ENCODE data around the gene MT1X. TPM values are rescaled to one million over a fixed set of nuclear protein-coding genes. Genes with fewer than 3 reads are reported as not detected.
"Not testable (repeated sequence)": the region's sequence is repeated elsewhere in the genome, so short reads cannot be mapped to it uniquely, and the experiment has no call there.

Gene MT1X
- total RNA-seq, 1 donor from 2014 or later, result 85.9 TPM

DNA sequence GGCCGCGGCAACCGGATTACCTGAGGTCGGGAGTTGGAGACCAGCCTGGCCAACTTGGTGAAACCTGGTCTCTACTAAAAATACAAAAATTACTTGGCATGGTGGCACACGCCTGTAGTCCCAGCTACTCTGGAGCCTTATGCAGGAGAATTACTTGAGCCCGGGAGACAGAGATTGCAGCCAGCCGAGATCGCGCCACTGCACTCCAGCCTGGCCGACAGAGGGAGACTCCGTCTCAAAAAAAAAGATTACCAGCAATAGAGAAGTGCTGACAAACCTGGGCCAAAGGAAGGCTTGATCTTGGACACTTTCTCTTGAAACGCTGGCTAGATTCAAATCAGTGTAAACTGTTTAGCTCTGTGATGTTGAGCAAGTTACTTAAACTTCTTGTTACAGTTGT is 8.3 kb upstream of the MT1X start:
- peak; percentile 51 for DNase-seq
- peak; percentile 67 for ATAC-seq
- intact Hi-C loops (cut with micrococcal nuclease), result no loop called here

DNA sequence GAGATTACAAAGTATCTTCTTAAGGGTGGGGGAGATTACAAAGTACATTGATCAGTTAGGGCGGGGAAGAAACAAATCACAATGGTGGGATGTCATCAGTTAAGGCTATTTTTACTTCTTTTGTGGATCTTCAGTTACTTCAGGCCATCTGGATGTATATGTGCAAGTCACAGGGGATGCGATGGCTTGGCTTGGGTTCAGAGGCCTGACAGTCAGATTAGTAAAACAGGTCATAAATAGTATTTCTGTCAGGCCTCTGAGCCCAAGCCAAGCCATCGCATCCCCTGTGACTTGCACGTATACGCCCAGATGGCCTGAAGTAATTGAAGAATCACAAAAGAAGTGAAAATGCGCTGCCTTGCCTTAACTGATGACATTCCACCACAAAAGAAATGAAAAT is 7.7 kb upstream of the MT1X start:
- intact Hi-C loops (cut with micrococcal nuclease), result not testable (repeated sequence)

DNA sequence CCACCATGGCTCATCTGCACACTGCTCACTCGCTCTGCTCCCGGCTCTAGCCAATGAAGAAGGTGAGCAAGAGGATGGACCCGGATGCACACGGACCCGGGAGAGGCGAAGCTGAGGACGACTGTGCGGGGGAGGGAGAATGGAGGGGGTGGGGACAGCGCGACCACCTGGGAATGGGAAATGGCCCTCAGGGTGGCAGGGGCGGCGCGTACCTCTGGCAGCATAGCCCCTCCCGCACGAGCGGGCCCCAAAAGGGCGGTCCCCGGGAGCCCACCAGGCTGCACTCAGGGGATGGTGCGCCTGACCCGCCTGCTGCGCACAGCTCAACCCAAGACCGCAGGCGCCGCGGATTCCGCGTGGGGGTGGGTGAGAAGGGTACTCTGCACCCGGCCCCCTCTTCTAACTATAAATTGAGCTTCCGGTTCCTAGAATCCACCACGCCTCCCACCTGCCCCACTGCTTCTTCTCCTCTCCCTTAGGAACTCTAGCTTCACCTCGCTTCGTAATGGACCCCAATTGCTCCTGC is 6.5 kb upstream of the MT1X start:
- ATAC-seq (no peak), DNase-seq (no peak)
- intact Hi-C loops (cut with micrococcal nuclease), result no loop called here

More for the DNA sequence above, 7.7 kb upstream of the MT1X start:
- not testable (repeated sequence) for DNase-seq, ATAC-seq

DNA sequence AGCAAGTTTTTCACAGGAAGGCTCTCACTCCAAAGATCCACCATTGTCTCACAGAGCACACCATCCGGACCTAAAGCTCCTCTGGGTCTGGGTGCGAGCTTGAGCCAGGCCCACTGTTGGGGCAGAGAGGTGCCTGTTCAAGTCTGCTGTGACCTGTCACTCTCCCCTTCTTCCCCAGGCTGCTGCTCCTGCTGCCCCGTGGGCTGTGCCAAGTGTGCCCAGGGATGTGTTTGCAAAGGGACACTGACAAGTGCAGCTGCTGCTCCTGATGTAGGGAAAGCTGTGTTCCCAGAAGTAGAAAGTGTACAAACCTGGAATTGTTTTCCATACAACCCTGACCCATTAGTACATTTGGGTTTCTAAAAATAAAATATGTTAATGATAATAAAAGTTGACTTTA is 4.8 kb upstream of the MT1X start:
- no peak for ATAC-seq
- intact Hi-C loops (cut with micrococcal nuclease), result no loop called here
- DNase-seq, result no peak

DNA sequence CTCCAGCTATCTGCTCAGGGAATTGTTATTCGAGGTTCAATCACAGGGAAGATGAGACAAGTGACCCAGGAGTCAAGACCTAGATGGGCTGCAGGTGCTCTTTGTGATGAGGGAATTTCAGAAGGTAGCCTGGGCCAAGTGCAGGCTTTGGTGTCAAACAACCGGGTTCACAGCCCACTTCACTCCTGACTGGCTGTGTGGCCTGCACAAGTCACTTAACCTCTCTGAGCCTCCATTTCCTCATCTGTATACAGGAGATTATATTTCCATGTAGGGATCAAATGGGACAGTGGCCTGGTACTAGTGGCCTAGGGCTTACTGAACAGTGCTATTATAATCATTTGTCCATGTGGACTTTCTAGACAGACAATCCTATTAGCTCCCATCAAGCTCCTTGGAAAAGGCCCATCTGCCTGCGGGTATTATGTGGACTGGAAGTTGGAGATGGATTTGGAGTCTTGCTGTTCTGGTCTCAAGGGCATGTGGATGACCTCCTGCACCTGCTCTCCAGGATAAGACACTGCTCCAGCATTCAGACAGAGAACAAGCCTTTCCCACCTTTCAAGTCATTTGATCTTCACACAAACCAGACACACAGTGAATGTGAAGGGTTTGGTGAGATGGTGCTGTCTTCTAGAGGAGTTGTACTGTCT is 3.1 kb upstream of the MT1X start:
- DNase-seq, result no peak
- ATAC-seq, result no peak
- intact Hi-C loops (cut with micrococcal nuclease), result no loop called here

DNA sequence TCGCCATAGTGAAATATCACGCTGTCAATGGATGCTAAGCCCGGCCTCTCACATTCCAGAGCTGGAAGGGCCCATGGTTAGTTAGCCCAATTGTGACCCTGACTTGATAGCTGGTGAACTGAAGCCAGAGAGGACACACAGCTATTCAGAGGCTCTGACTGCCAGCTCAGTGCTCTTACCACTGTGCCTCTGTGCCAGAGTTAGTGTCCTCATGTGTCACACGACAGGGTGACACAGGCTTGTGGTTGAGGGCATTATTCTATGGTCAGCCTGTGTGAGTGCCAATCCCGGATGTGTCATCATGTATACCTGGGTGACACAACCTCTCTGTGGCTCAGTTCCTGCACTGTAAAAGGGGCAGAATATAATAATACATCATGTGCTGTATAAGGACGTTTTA is 2.5 kb upstream of the MT1X start:
- ATAC-seq (peak; percentile 65), DNase-seq (peak; percentile 49)
- intact Hi-C loops (cut with micrococcal nuclease), result loop anchor here (10.0 kb wide), 1 partner anchor 75 kb away; the partner anchor contains the start of gene MT2A

DNA sequence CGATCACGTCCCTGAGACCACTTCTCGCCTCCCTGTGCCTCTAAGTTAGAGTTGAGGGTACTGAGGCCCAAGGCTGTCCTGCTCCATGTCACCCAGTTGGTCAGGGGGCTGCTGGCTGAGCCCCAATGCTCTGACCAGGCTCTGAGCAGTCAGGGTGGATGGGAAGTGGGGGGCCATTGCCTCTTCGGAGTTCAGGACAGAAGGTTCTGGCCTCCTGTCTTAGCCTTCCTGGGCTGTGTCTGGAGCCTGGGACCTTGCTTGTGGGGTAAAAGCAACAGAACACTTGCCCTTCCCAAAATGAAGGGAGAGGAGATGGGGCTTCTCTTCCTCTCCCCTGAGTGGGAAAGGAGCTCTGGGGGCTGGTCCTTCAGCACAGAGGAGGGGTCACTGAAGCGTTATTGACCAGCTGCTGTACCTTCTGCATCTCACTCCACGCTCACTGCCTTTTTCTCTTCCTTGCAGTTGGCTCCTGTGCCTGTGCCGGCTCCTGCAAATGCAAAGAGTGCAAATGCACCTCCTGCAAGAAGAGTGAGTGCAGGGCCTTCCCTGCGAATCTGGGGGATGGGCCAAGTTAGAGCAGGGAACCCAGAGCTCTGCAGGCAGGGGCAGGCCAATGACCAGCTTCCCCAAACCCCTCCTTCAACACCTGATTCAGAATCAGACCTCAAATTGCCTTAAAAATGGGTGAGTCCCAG is 580 bp downstream of the MT1X start:
- DNase-seq, result no peak
- intact Hi-C loops (cut with micrococcal nuclease), result loop anchor here (10.0 kb wide), 1 partner anchor 78 kb away; the partner anchor contains the start of gene MT2A
- no peak for ATAC-seq

DNA sequence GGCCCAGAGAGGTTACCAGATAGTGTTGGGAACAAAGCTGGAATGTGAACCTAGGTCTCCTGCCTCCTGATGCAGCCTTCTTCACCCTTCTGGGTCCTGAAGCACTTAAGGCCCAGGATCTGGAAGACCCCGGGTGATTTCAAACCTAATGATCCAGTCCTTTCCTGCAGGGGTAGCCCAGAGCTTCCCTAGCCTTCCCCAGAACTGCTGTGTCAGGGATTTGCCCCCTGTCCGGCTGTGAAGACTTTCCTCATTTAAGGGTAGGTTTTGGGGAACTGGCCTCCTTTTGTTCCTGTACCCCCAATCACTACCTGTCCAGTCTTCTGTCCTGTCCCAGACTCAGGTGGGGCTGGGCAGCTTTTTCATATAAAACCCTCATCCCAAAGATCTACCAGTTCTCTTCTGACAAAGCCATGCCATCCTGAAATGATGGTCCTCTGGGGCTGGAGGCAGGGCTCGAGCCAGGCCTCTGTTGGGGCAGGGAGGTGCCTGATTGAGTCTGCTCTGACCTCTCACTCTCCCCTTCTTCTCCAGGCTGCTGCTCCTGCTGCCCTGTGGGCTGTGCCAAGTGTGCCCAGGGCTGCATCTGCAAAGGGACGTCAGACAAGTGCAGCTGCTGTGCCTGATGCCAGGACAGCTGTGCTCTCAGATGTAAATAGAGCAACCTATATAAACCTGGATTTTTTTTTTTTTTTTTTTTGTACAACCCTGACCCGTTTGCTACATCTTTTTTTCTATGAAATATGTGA is 1.3 kb downstream of the MT1X start:
- ATAC-seq (no peak), DNase-seq (peak; percentile 45)
- intact Hi-C loops (cut with micrococcal nuclease), result loop anchor here (10.0 kb wide), 1 partner anchor 79 kb away; the partner anchor contains the start of gene MT2A

DNA sequence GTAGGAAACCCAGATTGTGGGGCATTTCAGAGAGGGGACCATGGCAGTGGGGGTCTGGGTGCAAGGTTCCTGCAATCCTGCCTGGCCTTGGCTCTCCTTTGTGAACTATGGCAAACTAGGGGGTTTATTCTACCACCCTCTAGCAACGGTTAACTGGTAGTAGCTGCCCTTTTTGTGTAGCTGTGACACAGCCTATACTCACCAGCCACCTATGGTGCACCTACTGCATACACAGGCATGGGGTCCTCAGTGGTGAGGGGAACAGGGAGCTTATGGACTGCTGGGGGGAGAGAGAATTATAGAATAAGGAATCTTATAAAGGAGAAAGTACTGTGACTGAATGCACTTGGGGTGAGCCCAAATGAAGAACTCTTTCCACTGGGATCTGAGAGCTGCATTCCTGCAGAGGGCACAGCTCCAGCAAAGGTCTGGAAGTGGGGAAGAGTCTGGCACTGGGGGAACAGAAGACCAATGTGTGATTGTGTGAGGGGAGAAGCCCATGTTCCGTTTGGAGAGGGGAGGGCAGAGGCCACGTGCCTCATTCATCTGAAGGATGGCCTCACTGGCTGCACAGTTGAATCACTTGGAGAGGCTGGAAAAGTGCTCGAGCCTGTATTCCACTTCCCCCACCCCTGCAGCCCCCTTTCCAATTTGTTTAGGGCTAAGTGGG is 2.1 kb downstream of the MT1X start:
- ATAC-seq (no peak), DNase-seq (no peak)
- intact Hi-C loops (cut with micrococcal nuclease), result loop anchor here (10.0 kb wide), 1 partner anchor 80 kb away; the partner anchor contains the start of gene MT2A

DNA sequence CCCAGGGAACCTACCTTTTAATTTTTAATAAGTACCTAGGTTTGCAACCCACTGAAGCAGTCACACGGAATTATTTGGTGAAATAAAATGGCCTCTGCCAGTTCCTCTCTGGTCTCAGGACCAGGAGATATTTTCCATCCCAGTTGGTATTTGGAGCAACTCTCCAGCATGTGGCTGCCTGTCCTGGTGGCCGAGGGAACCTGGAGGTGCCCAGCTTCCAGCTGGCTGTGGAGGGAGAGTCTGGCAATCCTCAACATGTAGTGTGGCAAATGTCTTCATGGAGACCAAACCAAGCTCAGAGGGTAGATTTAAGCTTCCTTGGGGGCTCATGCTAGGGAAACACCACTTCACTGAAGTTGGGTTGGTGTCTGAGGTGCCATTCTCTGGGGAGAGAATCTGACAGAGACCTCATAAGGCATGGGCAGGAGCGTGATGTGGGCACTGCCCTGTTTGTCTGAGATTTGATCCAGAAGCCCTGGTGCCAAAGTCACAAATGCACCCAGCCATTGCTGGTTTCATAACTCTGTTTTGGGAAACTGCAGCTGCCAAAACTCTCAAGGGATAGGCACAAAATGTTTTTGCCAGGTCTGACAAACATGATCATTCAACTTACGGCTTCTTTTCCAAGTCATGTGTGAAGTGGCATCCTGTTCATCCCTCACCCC is 2.8 kb downstream of the MT1X start:
- peak; percentile 2 for ATAC-seq
- no peak for DNase-seq
- intact Hi-C loops (cut with micrococcal nuclease), result loop anchor here (10.0 kb wide), 1 partner anchor 80 kb away; the partner anchor contains the start of gene MT2A

DNA sequence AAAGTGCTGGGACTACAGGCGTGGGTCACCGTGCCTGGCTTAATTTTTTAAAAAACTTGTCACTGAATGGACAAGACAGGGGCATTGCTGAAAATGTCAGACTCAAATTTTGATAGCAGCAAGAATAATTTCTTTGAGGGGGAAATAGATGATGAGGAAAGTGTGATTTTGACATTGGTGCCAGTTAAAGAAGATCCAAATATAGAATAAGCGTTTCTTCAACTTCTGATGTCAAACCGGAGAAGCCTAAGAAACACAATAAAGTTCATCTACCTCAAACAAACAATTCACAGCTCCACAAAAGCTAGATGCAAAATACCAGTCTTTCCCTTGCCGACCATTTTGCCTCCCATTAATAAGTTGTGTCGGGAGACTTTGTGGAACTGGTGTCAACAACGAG is 4.5 kb downstream of the MT1X start:
- no peak for ATAC-seq
- intact Hi-C loops (cut with micrococcal nuclease), result loop anchor here (10.0 kb wide), 1 partner anchor 82 kb away; the partner anchor contains the start of gene MT2A

DNA sequence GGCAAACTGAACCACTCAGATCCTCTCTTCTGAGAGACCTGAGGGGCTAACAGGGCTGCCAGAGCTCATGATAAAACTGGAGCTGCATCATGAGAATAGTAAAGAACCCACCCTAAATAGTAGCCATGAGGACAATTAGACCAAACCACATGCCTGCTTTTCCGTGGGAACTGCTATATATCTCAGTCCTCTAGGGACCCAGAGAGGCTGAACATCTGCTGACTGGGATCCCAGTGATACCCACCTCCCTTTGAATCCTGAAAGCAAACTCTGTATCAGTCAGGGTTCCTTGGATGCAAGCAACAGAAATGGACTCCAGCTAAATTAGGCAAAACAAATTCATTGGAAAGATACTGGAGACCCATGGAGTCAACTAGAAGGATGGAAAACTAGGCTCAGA is 6.5 kb downstream of the MT1X start:
- intact Hi-C loops (cut with micrococcal nuclease), result loop anchor here (10.0 kb wide), 1 partner anchor 84 kb away; the partner anchor contains the start of gene MT2A
- ATAC-seq (no peak), DNase-seq (no peak)

More for the DNA sequence above, 4.5 kb downstream of the MT1X start:
- DNase-seq, result no peak

DNA sequence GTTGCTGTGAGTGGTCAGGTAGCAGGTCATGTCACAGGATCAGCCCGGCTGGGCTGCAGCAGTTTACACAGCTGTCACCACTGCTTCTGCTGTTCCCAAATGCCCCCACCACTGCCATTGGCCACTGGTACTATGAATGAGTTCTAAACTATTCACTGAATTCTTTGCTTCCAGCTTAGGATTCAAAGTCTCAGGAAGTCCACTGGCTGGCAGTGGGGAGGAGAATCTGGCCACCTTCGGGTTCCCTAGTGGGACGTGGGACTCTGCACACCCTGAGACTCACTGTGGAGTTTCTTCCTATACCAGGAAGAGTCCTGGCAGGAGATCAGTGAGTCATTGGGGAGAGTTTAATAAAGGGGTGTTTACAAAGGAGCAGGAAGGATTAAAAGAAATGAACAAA is 6.9 kb downstream of the MT1X start:
- intact Hi-C loops (cut with micrococcal nuclease), result loop anchor here (10.0 kb wide), 1 partner anchor 84 kb away; the partner anchor contains the start of gene MT2A
- no peak for DNase-seq
- no peak for ATAC-seq

DNA sequence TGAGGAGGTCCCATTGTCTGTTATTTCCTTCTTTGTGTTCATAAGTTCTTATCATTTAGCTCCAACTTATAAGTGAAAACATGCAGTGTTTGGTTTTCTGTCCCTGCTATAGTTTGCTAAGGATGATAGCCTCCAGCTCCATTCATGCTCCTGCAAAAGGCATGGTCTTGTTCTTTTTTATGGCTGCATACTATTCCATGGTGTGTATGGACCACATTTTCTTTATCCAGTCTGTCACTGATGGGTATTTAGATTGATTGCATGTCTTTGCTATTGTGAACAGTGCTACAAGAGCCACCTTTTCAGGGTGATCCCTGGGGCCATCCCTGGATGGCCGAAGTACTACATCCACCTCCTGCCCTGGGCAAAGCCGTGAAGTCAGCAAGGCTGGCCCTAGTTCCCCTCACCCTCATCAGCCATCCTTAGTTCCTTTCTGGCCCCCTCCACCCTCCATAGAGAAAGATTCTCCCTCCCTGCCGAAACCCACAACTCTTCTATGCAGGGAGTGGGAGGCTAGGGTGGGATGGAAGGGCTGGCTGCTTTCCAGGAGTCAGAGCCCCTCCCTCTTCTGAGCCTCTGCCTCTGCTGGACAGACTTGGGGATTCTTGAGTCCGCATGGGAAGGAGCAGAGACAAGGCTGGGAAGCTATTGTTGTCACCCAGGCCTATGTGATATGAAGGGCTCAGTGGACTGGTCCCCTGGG is 8.3 kb downstream of the MT1X start:
- DNase-seq, result no peak
- ATAC-seq, result no peak
- intact Hi-C loops (cut with micrococcal nuclease), result no loop called here

DNA sequence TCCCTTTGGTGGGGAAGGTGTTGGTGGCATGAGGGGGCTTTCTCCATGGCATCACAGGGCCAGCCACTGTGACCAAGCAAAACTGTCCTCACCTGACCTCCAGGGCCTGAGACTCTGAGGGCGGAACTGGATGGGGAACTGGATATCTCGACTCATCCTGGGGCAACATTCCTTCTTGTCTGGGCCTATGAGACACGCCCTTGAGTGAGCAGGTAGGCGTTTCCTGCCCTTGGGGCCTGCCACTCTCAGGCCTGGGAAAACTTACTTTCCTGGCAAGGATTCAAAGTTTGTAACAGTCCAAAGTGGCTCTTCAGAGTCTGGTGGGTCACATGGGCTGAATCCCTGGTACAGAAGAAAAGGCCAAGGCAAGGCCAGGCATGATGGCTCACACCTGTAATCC is 9.6 kb downstream of the MT1X start:
- DNase-seq (no peak), ATAC-seq (peak; percentile 95)
- intact Hi-C loops (cut with micrococcal nuclease), result no loop called here

DNA sequence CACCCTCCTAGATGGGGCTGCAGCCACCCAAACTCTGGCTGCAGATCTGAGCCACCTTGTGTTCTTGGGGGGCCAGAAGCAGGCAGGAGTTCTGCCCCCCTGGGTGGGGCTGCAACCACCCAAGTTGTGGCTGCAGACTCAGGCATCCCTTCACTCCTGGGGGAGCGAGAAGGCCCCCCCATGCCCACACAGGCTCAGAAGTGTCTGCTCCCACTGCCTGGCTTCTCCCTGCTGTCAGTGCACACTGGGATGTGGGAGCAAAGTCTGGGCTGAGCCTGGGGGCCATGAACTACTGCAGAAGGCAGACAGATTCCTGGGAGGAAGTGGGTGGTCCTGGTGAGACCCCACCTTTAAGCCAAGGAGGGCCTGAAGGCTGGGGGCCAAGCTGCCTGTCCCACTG is 13.0 kb downstream of the MT1X start:
- DNase-seq, result no peak
- intact Hi-C loops (cut with micrococcal nuclease), result no loop called here

DNA sequence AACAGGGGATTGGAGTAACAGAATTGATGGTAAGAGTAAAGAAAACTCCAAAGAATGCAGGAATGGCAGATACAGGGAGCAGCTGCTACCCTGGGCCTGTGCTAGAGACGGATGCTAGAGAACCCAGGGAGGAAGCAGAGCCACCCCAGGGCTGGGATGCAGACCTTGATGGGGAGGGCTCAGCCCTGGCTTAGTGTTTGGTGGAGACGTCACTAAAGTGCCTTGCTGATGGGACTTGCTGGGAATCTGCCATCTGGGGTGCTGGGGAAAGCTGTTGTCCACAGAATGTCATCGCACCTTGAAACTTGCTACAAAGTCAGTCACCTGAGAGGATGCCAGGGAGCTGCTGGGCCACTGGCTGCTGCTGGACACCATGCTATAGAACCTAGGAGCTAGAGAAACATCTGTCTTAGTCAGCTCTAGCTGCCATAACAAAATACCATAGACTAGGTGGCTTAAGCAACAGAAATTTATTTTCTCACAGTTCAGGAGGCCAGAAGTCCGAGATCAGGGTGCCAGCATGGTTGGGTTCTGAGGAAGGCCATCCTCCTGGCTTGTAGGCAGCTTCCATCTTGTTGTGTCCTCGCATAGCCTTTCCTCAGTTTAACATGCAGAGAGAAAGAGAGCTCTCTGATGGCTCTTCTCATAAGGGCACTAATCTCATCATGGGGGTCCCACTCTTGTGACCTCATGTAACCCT is 15.3 kb downstream of the MT1X start:
- ATAC-seq (no peak), DNase-seq (no peak)
- intact Hi-C loops (cut with micrococcal nuclease), result no loop called here

More for the DNA sequence above, 13.0 kb downstream of the MT1X start:
- ATAC-seq, result no peak
